K562 (cell line): ENCODE measurements around the gene OTOP1. TPM values are rescaled to one million over a fixed set of nuclear protein-coding genes. Genes with fewer than 3 reads are reported as not detected.

Source experiments
- NFE2L1 ChIP-seq: fragments of 450-650 bp; IDR thresholded peaks from 2 replicates; pipeline ENCODE4 v1.6.1; 2016; ENCODE audit warnings: missing genetic modification characterization, low read depth, mild to moderate bottlenecking, missing compliant biosample characterization, moderate library complexity, borderline replicate concordance
- RBM25 ChIP-seq: fragments of 200-400 bp; formaldehyde crosslinking; IDR thresholded peaks from 2 replicates; pipeline ENCODE4 v1.6.1; 2018; ENCODE audit warnings: low read length, low read depth, moderate library complexity; ENCODE audit not compliant: severe bottlenecking
- ZNF639 ChIP-seq, 2 experiments: fragments of 200-800 bp in 1 of 2; sonication (Bioruptor generic) in 1 of 2; sonication (generic) in 1 of 2; formaldehyde crosslinking in 1 of 2; IDR thresholded peaks in 1 of 2; conservative IDR thresholded peaks in 1 of 2; 2 replicates each; pipeline versions ENCODE4 v1.5.0 to v1.6.1; 2016 to 2020; ENCODE audit warnings: missing compliant biosample characterization in 1 of 2, missing genetic modification characterization in 1 of 2, missing genetic modification reagents in 1 of 2
- polyA plus RNA-seq, 8 experiments: library from polyadenylated mRNA; depleted of rRNA in 4 of 8; stranded (reverse) in 5 of 8; unstranded in 3 of 8; fragments of >200 nt; fragmentation: Nextera tagmentation in 2 of 8; fragmentation: Illumina TruSeq in 1 of 8; extraction: Ambion mirVana in 2 of 8; extraction: Trizol in 1 of 8; gene quantifications; 2 replicates each; pipeline versions ENCODE4 v1.2.1 to v1.2.3, GENCODE V29; 2011 to 2014; ENCODE audit warnings: inconsistent platforms in 1 of 8, missing spikeins in 1 of 8
- total RNA-seq, 7 experiments: library from RNA; depleted of rRNA in 6 of 7; stranded (reverse); fragments of >200 nt in 6 of 7; fragmentation: Illumina TruSeq in 2 of 7; extraction: Trizol in 2 of 7; gene quantifications; 2 replicates each; pipeline versions ENCODE4 v1.2.1 to v1.2.3, GENCODE V29; 2011 to 2021; ENCODE audit warnings: low replicate concordance in 1 of 7
- TF ChIP-seq, protein P1 (sequence below), 3 experiments: IDR thresholded peaks in 2 of 3; conservative IDR thresholded peaks in 1 of 3; 2 replicates each; pipeline ENCODE4 v1.5.1; 2011 to 2012; ENCODE audit warnings: low read length in 3 of 3, mild to moderate bottlenecking in 3 of 3, control low read depth in 2 of 3, improper control_type of control experiment in 1 of 3, inconsistent platforms in 1 of 3, low read depth in 1 of 3, mixed read lengths in 1 of 3, moderate library complexity in 1 of 3; ENCODE audit not compliant: insufficient read depth in 2 of 3

OTOP1 gene
- total and polyA plus RNA-seq, 9 of the 15 experiments (the other 6 are each of a cell fraction or from before 2014, with no cell fraction given): not detected

- TF ChIP-seq, protein P1, sequence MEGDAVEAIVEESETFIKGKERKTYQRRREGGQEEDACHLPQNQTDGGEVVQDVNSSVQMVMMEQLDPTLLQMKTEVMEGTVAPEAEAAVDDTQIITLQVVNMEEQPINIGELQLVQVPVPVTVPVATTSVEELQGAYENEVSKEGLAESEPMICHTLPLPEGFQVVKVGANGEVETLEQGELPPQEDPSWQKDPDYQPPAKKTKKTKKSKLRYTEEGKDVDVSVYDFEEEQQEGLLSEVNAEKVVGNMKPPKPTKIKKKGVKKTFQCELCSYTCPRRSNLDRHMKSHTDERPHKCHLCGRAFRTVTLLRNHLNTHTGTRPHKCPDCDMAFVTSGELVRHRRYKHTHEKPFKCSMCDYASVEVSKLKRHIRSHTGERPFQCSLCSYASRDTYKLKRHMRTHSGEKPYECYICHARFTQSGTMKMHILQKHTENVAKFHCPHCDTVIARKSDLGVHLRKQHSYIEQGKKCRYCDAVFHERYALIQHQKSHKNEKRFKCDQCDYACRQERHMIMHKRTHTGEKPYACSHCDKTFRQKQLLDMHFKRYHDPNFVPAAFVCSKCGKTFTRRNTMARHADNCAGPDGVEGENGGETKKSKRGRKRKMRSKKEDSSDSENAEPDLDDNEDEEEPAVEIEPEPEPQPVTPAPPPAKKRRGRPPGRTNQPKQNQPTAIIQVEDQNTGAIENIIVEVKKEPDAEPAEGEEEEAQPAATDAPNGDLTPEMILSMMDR (IDR thresholded peaks at IDR 0.05 in 2 of 3, conservative IDR thresholded peaks at IDR 0.05 in 1 of 3; ENCODE audit: insufficient read depth in 2 of 3, low read depth in 1 of 3, low read length in 3 of 3): peak; percentile 77 to 87 (median 80)
- TF ChIP-seq NFE2L1 (tag) (no peak), RBM25 (no peak), ZNF639 (CRISPR knock-in tag; conservative IDR thresholded peaks at IDR 0.05 in 1 of 2, IDR thresholded peaks at IDR 0.05 in 1 of 2) (no peak)
Measured at GRCh38 chr4:4182835-4183568, 43.7 kb downstream of the OTOP1 start (continued).
